Measurements from ENCODE around the gene SCN4B.

Gene SCN4B

DNA sequence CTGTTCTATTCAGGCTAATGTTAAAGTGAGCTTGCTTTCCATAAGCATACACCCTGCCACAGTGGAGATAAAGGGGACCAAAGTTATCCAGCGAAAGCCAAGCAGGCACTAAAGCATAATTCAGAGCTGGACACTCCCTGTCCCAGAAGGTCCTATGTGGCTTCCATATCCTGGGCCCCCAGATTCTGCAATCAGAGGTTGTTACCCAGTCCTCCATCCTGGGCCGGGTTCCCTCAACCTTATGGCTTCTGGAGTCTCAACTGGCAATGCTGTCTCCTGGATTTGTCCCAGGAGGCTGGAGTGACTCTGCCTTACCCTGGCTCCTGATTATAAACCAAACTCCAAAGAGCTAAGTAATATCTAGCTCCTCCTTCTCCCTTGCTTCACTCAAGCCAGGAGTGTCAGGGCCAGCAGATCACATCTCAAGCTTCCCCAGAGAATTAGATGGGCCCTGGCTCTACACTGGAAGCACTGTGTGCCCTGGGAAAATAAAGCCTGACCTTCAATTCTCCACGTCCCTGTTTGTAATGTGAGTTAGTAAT, 51.9 kb downstream of the SCN4B start:
- Histone ChIP-seq H3K9ac (ENCODE audit: low read length) (no peak overlapping the region), H3K36me3 (ENCODE audit: control insufficient read depth, insufficient read depth, low read length) (peaks cover 6% of the 10 kb centered on the region), H3K9me3 (ENCODE audit: control insufficient read depth, low read length) (no peaks in the 10 kb centered on the region), H3K4me3 (ENCODE audit: low read length) (no peak overlapping the region), H3K4me1 (ENCODE audit: control insufficient read depth, insufficient read depth, low read length) (peaks cover 4% of the 10 kb centered on the region), H3K27me3 (ENCODE audit: control insufficient read depth, insufficient read depth, low read length) (no peaks in the 10 kb centered on the region)

- Histone ChIP-seq H3K9ac (ENCODE audit: low read length) (no peak overlapping the region), H3K27me3 (ENCODE audit: control insufficient read depth, insufficient read depth, low read length) (no peaks in the 10 kb centered on the region), H3K4me3 (ENCODE audit: low read length) (no peak overlapping the region), H3K36me3 (ENCODE audit: control insufficient read depth, insufficient read depth, low read length) (peaks cover 6% of the 10 kb centered on the region), H3K4me1 (ENCODE audit: control insufficient read depth, insufficient read depth, low read length) (peaks cover 6% of the 10 kb centered on the region), H3K9me3 (ENCODE audit: control insufficient read depth, low read length) (no peaks in the 10 kb centered on the region)
These were observed 52.6 kb downstream of the SCN4B start for GRCh38 chr11:118099838-118100556.

- H3K27me3 ChIP-seq (ENCODE audit: control insufficient read depth, insufficient read depth, low read length): no peaks in the 10 kb centered on the region
- H3K9ac ChIP-seq (ENCODE audit: low read length): no peak overlapping the region
- peaks cover 6% of the 10 kb centered on the region for H3K36me3 ChIP-seq (ENCODE audit: control insufficient read depth, insufficient read depth, low read length)
- H3K4me3 ChIP-seq (ENCODE audit: low read length): no peak overlapping the region
- no peaks in the 10 kb centered on the region for H3K9me3 ChIP-seq (ENCODE audit: control insufficient read depth, low read length)
- H3K4me1 ChIP-seq (ENCODE audit: control insufficient read depth, insufficient read depth, low read length): peaks cover 6% of the 10 kb centered on the region
These were observed 53.4 kb downstream of the SCN4B start for GRCh38 chr11:118098996-118099837.

- peaks cover 31% of the 10 kb centered on the region for H3K4me1 ChIP-seq (ENCODE audit: control insufficient read depth, insufficient read depth, low read length)
- H3K36me3 ChIP-seq (ENCODE audit: control insufficient read depth, insufficient read depth, low read length): peaks cover 6% of the 10 kb centered on the region
- H3K4me3 ChIP-seq (ENCODE audit: low read length): no peak overlapping the region
- no peaks in the 10 kb centered on the region for H3K27me3 ChIP-seq (ENCODE audit: control insufficient read depth, insufficient read depth, low read length)
- no peaks in the 10 kb centered on the region for H3K9me3 ChIP-seq (ENCODE audit: control insufficient read depth, low read length)
- H3K9ac ChIP-seq (ENCODE audit: low read length): no peak overlapping the region
These were observed 56.7 kb downstream of the SCN4B start for GRCh38 chr11:118095967-118096367.

- no peaks in the 10 kb centered on the region for H3K9me3 ChIP-seq (ENCODE audit: control insufficient read depth, low read length)
- H3K36me3 ChIP-seq (ENCODE audit: control insufficient read depth, insufficient read depth, low read length): peaks cover 6% of the 10 kb centered on the region
- H3K4me3 ChIP-seq (ENCODE audit: low read length): no peak overlapping the region
- no peaks in the 10 kb centered on the region for H3K27me3 ChIP-seq (ENCODE audit: control insufficient read depth, insufficient read depth, low read length)
- peaks cover 34% of the 10 kb centered on the region for H3K4me1 ChIP-seq (ENCODE audit: control insufficient read depth, insufficient read depth, low read length)
- H3K9ac ChIP-seq (ENCODE audit: low read length): no peak overlapping the region
These were observed 57.1 kb downstream of the SCN4B start for GRCh38 chr11:118095493-118095892.

- Histone ChIP-seq H3K4me3 (ENCODE audit: low read length) (no peak overlapping the region), H3K9ac (ENCODE audit: low read length) (no peak overlapping the region), H3K9me3 (ENCODE audit: control insufficient read depth, low read length) (no peaks in the 10 kb centered on the region), H3K36me3 (ENCODE audit: control insufficient read depth, insufficient read depth, low read length) (no peaks in the 10 kb centered on the region), H3K4me1 (ENCODE audit: control insufficient read depth, insufficient read depth, low read length) (peaks cover 47% of the 10 kb centered on the region), H3K27me3 (ENCODE audit: control insufficient read depth, insufficient read depth, low read length) (no peaks in the 10 kb centered on the region)
These were observed 59.6 kb downstream of the SCN4B start for GRCh38 chr11:118092907-118093571.

GRCh38 chr11:118091690-118092089, 60.9 kb downstream of the SCN4B start:
- Histone ChIP-seq H3K9ac (ENCODE audit: low read length) (no peak overlapping the region), H3K4me3 (ENCODE audit: low read length) (no peak overlapping the region), H3K27me3 (ENCODE audit: control insufficient read depth, insufficient read depth, low read length) (no peaks in the 10 kb centered on the region), H3K4me1 (ENCODE audit: control insufficient read depth, insufficient read depth, low read length) (peaks cover 58% of the 10 kb centered on the region), H3K9me3 (ENCODE audit: control insufficient read depth, low read length) (no peaks in the 10 kb centered on the region), H3K36me3 (ENCODE audit: control insufficient read depth, insufficient read depth, low read length) (peaks cover 6% of the 10 kb centered on the region)

- Histone ChIP-seq H3K36me3 (ENCODE audit: control insufficient read depth, insufficient read depth, low read length) (peaks cover 6% of the 10 kb centered on the region), H3K4me1 (ENCODE audit: control insufficient read depth, insufficient read depth, low read length) (peaks cover 53% of the 10 kb centered on the region), H3K4me3 (ENCODE audit: low read length) (no peak overlapping the region), H3K9me3 (ENCODE audit: control insufficient read depth, low read length) (no peaks in the 10 kb centered on the region), H3K9ac (ENCODE audit: low read length) (no peak overlapping the region), H3K27me3 (ENCODE audit: control insufficient read depth, insufficient read depth, low read length) (no peaks in the 10 kb centered on the region)
These were observed 62.0 kb downstream of the SCN4B start for GRCh38 chr11:118090545-118091162.

- peaks cover 9% of the 10 kb centered on the region for H3K36me3 ChIP-seq (ENCODE audit: control insufficient read depth, insufficient read depth, low read length)
- H3K9ac ChIP-seq (ENCODE audit: low read length): no peak overlapping the region
- no peaks in the 10 kb centered on the region for H3K27me3 ChIP-seq (ENCODE audit: control insufficient read depth, insufficient read depth, low read length)
- H3K4me3 ChIP-seq (ENCODE audit: low read length): no peak overlapping the region
- no peaks in the 10 kb centered on the region for H3K9me3 ChIP-seq (ENCODE audit: control insufficient read depth, low read length)
- peaks cover 59% of the 10 kb centered on the region for H3K4me1 ChIP-seq (ENCODE audit: control insufficient read depth, insufficient read depth, low read length)
These were observed 64.1 kb downstream of the SCN4B start for GRCh38 chr11:118088531-118088930.

- H3K4me1 ChIP-seq (ENCODE audit: control insufficient read depth, insufficient read depth, low read length): peaks cover 53% of the 10 kb centered on the region
- H3K9ac ChIP-seq (ENCODE audit: low read length): no peak overlapping the region
- no peaks in the 10 kb centered on the region for H3K9me3 ChIP-seq (ENCODE audit: control insufficient read depth, low read length)
- H3K4me3 ChIP-seq (ENCODE audit: low read length): no peak overlapping the region
- H3K27me3 ChIP-seq (ENCODE audit: control insufficient read depth, insufficient read depth, low read length): no peaks in the 10 kb centered on the region
- H3K36me3 ChIP-seq (ENCODE audit: control insufficient read depth, insufficient read depth, low read length): peaks cover 9% of the 10 kb centered on the region
These were observed 64.7 kb downstream of the SCN4B start for GRCh38 chr11:118087931-118088330.

DNA sequence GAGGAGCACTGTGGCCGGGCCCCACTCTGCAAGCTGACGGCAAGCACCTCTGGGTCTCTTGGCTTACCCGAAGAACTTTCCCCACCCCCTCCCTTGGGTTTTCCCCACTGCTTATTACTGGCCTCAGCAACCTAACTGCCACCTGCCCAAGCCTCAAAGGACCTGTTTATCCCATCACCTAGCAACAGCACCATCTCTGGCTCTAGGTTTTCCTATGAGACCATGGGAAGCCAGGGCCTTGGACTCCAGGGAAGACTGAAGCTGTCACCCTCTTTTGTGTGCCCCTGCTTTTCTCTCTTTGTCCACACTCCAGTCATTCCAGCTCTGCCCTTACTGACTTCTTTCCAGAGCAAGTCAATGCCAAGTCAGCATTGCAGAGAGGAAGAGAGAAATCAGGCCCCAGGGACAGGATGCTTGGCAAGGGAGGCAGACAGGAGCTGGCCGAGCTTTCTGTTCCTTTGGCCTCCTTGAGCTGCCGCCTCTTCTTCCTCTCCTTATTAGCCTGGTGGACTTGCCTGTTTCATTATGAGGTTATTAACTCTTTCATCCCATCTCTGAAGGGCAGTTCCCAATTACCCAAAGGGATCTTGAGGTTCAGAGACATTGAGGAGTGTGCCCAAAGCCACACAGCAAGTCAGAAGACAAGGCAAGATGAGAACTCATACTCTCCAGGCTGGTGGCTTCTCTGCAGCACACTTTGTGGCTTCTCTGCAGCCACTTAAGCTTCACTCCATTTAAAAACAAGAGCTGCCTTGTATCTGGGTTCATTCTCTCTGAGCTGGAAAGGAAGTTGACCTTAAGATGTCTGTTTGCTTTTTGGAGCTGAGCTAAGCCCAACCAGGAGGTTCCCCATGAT, 65.5 kb downstream of the SCN4B start, which contains the start of gene SMIM35:
Gene SMIM35 (minus strand): TSS at position 51 of the 856 bp plus-strand sequence. CDS start 206 bp downstream, outside the sequence.
- Histone ChIP-seq H3K4me3 (ENCODE audit: low read length) (no peak within 1 kb of the TSS), H3K9me3 (ENCODE audit: control insufficient read depth, low read length) (no peaks in the 10 kb centered on the region), H3K36me3 (ENCODE audit: control insufficient read depth, insufficient read depth, low read length) (peaks cover 9% of the 10 kb centered on the region), H3K4me1 (ENCODE audit: control insufficient read depth, insufficient read depth, low read length) (peaks cover 46% of the 10 kb centered on the region), H3K27me3 (ENCODE audit: control insufficient read depth, insufficient read depth, low read length) (no peaks in the 10 kb centered on the region), H3K9ac (ENCODE audit: low read length) (no peak within 1 kb of the TSS)
